WTC11 (cell line): ENCODE data around the gene IFT25. TPM values are rescaled to one million over a fixed set of nuclear protein-coding genes. Genes with fewer than 3 reads are reported as not detected.

Experiments used
- ATAC-seq: fragments of 200-7000 bp; cut with Tn5 transposase; 2 replicates; pipeline ENCODE4 v1.10.0; 2021; ENCODE audit warnings: mild to moderate bottlenecking, moderate library complexity
- CTCF ChIA-PET: fragments of 300-600 bp; sonication (Branson Sonifier 250); formaldehyde crosslinking; loops from one replicate; lab custom pipeline; 2021; ENCODE audit warnings: antibody characterized with exemption; lab: Charles Lee
- POLR2A ChIA-PET: fragments of 350-600 bp; sonication (Branson Sonifier 250); formaldehyde crosslinking; loops from one replicate; lab custom pipeline; 2021; ENCODE audit warnings: antibody characterized with exemption; lab: Charles Lee
- DNase-seq: peaks from one replicate; pipeline ENCODE4 v3.0.0; 2021; ENCODE audit warnings: low spot score
- H3K27ac Mint-ChIP-seq: 2 replicates; pipeline ENCODE4 v1.8.0; 2021; ENCODE audit warnings: mixed read lengths
- H3K27me3 Mint-ChIP-seq: 2 replicates; pipeline ENCODE4 v1.8.0; 2021; ENCODE audit warnings: low read depth, mild to moderate bottlenecking, moderate library complexity, mixed read lengths
- H3K36me3 Mint-ChIP-seq: 2 replicates; pipeline ENCODE4 v1.8.0; 2021; ENCODE audit warnings: mixed read lengths
- H3K4me1 Mint-ChIP-seq: 2 replicates; pipeline ENCODE4 v1.8.0; 2022; ENCODE audit warnings: mixed read lengths
- H3K4me3 Mint-ChIP-seq: 2 replicates; pipeline ENCODE4 v1.8.0; 2021; ENCODE audit warnings: mild to moderate bottlenecking, moderate library complexity, mixed read lengths
- H3K9me3 Mint-ChIP-seq: 2 replicates; pipeline ENCODE4 v1.8.0; 2021; ENCODE audit warnings: mixed read lengths
- CTCF ChIP-seq: fragments of 200-600 bp; IDR thresholded peaks from 2 replicates; pipeline ENCODE4 v1.8.0; 2022; ENCODE audit warnings: antibody characterized with exemption
- ETV6 ChIP-seq: sonication (generic); formaldehyde crosslinking; IDR thresholded peaks from 2 replicates; pipeline ENCODE4 v1.8.1; 2022; ENCODE audit warnings: mild to moderate bottlenecking, missing genetic modification reagents
- FOXJ3 ChIP-seq: sonication (generic); formaldehyde crosslinking; IDR thresholded peaks from 2 replicates; pipeline ENCODE4 v1.9.0; 2021; ENCODE audit warnings: missing genetic modification reagents, mild to moderate bottlenecking, borderline replicate concordance
- IRF2 ChIP-seq: sonication (generic); formaldehyde crosslinking; IDR thresholded peaks from 2 replicates; pipeline ENCODE4 v1.8.0; 2022; ENCODE audit warnings: low read depth, missing genetic modification reagents, borderline replicate concordance
- JAZF1 ChIP-seq: fragments of 250-450 bp; sonication (Bioruptor Pico); IDR thresholded peaks from 2 replicates; pipeline ENCODE4 v1.9.0; 2021; ENCODE audit warnings: moderate library complexity, mild to moderate bottlenecking, inconsistent platforms
- NR1H2 ChIP-seq: sonication (generic); formaldehyde crosslinking; IDR thresholded peaks from 2 replicates; pipeline ENCODE4 v1.9.0; 2021; ENCODE audit warnings: mild to moderate bottlenecking, moderate library complexity, missing genetic modification reagents
- NR2C2 ChIP-seq: sonication (generic); formaldehyde crosslinking; IDR thresholded peaks from 2 replicates; pipeline ENCODE4 v1.8.0; 2022; ENCODE audit warnings: mild to moderate bottlenecking, missing genetic modification reagents
- OVOL2 ChIP-seq: fragments of 250-450 bp; sonication (Bioruptor Pico); IDR thresholded peaks from 2 replicates; pipeline ENCODE4 v1.9.0; 2021; ENCODE audit warnings: mild to moderate bottlenecking, borderline replicate concordance
- SOX15 ChIP-seq: fragments of 250-450 bp; sonication (Bioruptor Pico); IDR thresholded peaks from 2 replicates; pipeline ENCODE4 v1.9.0; 2021; ENCODE audit warnings: mild to moderate bottlenecking
- TEAD1 ChIP-seq: sonication (generic); formaldehyde crosslinking; IDR thresholded peaks from 2 replicates; pipeline ENCODE4 v1.8.0; 2022; ENCODE audit warnings: mild to moderate bottlenecking, missing genetic modification reagents
- ZNF219 ChIP-seq: sonication (generic); formaldehyde crosslinking; IDR thresholded peaks from 2 replicates; pipeline ENCODE4 v1.8.0; 2023; ENCODE audit warnings: missing genetic modification reagents, mild to moderate bottlenecking, borderline replicate concordance
- total RNA-seq: library from RNA; stranded (reverse); gene quantifications from 3 replicates; pipeline ENCODE4 v1.2.3, GENCODE V29; 2021
- TF ChIP-seq, protein P1 (sequence below): sonication (generic); formaldehyde crosslinking; IDR thresholded peaks from 2 replicates; pipeline ENCODE4 v1.8.0; 2023; ENCODE audit warnings: mild to moderate bottlenecking, missing genetic modification reagents
- TF ChIP-seq, protein P2 (sequence below): sonication (generic); formaldehyde crosslinking; conservative IDR thresholded peaks from 2 replicates; pipeline ENCODE4 v1.8.1; 2022; ENCODE audit warnings: mild to moderate bottlenecking, missing genetic modification reagents
- TF ChIP-seq, protein P3 (sequence below): fragments of 250-450 bp; sonication (Bioruptor Pico); IDR thresholded peaks from 2 replicates; pipeline ENCODE4 v1.9.0; 2021; ENCODE audit warnings: mild to moderate bottlenecking
- TF ChIP-seq, protein P4 (sequence below): sonication (generic); formaldehyde crosslinking; IDR thresholded peaks from 2 replicates; pipeline ENCODE4 v1.8.0; 2023; ENCODE audit warnings: missing genetic modification reagents
- TF ChIP-seq, protein P5 (sequence below): fragments of 250-450 bp; sonication (Bioruptor Pico); IDR thresholded peaks from 2 replicates; pipeline ENCODE4 v1.9.0; 2021; ENCODE audit warnings: moderate library complexity, mild to moderate bottlenecking, inconsistent platforms, borderline replicate concordance
- TF ChIP-seq, protein P6 (sequence below): sonication (generic); formaldehyde crosslinking; IDR thresholded peaks from 2 replicates; pipeline ENCODE4 v1.8.1; 2022; ENCODE audit warnings: missing genetic modification reagents, borderline replicate concordance
- TF ChIP-seq, protein P7 (sequence below): sonication (generic); formaldehyde crosslinking; conservative IDR thresholded peaks from 2 replicates; pipeline ENCODE4 v1.8.1; 2023; ENCODE audit warnings: mild to moderate bottlenecking, low read depth, missing genetic modification reagents, moderate library complexity
- TF ChIP-seq, protein P8 (sequence below): sonication (generic); formaldehyde crosslinking; IDR thresholded peaks from 2 replicates; pipeline ENCODE4 v1.8.1; 2022; ENCODE audit warnings: low read depth, missing genetic modification reagents, borderline replicate concordance

The IFT25 gene
- total RNA-seq, 1 experiment from 2014 or later: 22.6 TPM

DNA sequence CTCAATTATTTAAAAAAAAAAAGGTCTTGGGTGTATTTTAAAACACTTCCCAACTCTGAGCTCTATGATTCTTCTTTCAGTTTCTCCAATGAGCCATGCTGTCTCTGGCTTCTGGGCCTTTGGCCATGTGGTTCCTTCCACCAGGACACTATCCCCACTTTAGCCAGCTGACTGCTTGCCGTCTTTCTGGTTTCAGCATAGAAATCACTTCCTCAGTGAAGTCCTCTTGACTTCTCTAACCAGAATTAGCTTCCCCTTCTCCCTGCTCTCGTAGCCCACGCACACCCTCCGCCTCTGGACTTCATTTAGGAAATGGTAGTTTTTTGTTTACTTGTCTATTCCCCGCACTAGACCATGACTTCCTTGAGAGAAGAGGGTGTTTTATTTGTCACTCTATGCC lies 52.6 kb downstream of the IFT25 start (continued):
- TF ChIP-seq, protein P1, sequence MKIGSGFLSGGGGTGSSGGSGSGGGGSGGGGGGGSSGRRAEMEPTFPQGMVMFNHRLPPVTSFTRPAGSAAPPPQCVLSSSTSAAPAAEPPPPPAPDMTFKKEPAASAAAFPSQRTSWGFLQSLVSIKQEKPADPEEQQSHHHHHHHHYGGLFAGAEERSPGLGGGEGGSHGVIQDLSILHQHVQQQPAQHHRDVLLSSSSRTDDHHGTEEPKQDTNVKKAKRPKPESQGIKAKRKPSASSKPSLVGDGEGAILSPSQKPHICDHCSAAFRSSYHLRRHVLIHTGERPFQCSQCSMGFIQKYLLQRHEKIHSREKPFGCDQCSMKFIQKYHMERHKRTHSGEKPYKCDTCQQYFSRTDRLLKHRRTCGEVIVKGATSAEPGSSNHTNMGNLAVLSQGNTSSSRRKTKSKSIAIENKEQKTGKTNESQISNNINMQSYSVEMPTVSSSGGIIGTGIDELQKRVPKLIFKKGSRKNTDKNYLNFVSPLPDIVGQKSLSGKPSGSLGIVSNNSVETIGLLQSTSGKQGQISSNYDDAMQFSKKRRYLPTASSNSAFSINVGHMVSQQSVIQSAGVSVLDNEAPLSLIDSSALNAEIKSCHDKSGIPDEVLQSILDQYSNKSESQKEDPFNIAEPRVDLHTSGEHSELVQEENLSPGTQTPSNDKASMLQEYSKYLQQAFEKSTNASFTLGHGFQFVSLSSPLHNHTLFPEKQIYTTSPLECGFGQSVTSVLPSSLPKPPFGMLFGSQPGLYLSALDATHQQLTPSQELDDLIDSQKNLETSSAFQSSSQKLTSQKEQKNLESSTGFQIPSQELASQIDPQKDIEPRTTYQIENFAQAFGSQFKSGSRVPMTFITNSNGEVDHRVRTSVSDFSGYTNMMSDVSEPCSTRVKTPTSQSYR (CRISPR knock-in tag): no peak
- TF ChIP-seq, protein P2, sequence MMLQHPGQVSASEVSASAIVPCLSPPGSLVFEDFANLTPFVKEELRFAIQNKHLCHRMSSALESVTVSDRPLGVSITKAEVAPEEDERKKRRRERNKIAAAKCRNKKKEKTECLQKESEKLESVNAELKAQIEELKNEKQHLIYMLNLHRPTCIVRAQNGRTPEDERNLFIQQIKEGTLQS (CRISPR knock-in tag): no peak
- no peak for TF ChIP-seq IRF2 (CRISPR knock-in tag)
- TF ChIP-seq JAZF1 (CRISPR knock-in tag): no peak
- TF ChIP-seq TEAD1: no peak
- TF ChIP-seq NR2C2 (CRISPR knock-in tag): no peak
- TF ChIP-seq, protein P3, sequence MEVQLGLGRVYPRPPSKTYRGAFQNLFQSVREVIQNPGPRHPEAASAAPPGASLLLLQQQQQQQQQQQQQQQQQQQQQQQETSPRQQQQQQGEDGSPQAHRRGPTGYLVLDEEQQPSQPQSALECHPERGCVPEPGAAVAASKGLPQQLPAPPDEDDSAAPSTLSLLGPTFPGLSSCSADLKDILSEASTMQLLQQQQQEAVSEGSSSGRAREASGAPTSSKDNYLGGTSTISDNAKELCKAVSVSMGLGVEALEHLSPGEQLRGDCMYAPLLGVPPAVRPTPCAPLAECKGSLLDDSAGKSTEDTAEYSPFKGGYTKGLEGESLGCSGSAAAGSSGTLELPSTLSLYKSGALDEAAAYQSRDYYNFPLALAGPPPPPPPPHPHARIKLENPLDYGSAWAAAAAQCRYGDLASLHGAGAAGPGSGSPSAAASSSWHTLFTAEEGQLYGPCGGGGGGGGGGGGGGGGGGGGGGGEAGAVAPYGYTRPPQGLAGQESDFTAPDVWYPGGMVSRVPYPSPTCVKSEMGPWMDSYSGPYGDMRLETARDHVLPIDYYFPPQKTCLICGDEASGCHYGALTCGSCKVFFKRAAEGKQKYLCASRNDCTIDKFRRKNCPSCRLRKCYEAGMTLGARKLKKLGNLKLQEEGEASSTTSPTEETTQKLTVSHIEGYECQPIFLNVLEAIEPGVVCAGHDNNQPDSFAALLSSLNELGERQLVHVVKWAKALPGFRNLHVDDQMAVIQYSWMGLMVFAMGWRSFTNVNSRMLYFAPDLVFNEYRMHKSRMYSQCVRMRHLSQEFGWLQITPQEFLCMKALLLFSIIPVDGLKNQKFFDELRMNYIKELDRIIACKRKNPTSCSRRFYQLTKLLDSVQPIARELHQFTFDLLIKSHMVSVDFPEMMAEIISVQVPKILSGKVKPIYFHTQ (CRISPR knock-in tag): no peak
- TF ChIP-seq ETV6 (CRISPR knock-in tag): no peak
- TF ChIP-seq, protein P4, sequence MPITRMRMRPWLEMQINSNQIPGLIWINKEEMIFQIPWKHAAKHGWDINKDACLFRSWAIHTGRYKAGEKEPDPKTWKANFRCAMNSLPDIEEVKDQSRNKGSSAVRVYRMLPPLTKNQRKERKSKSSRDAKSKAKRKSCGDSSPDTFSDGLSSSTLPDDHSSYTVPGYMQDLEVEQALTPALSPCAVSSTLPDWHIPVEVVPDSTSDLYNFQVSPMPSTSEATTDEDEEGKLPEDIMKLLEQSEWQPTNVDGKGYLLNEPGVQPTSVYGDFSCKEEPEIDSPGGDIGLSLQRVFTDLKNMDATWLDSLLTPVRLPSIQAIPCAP (CRISPR knock-in tag): no peak
- TF ChIP-seq, protein P5, sequence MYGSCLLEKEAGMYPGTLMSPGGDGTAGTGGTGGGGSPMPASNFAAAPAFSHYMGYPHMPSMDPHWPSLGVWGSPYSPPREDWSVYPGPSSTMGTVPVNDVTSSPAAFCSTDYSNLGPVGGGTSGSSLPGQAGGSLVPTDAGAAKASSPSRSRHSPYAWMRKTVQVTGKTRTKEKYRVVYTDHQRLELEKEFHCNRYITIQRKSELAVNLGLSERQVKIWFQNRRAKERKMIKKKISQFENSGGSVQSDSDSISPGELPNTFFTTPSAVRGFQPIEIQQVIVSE (CRISPR knock-in tag): no peak
- no peak for TF ChIP-seq CTCF
- TF ChIP-seq, protein P6, sequence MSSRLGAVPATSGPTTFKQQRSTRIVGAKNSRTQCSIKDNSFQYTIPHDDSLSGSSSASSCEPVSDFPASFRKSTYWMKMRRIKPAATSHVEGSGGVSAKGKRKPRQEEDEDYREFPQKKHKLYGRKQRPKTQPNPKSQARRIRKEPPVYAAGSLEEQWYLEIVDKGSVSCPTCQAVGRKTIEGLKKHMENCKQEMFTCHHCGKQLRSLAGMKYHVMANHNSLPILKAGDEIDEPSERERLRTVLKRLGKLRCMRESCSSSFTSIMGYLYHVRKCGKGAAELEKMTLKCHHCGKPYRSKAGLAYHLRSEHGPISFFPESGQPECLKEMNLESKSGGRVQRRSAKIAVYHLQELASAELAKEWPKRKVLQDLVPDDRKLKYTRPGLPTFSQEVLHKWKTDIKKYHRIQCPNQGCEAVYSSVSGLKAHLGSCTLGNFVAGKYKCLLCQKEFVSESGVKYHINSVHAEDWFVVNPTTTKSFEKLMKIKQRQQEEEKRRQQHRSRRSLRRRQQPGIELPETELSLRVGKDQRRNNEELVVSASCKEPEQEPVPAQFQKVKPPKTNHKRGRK (CRISPR knock-in tag): no peak
- no peak for TF ChIP-seq SOX15
- no peak for TF ChIP-seq ZNF219 (CRISPR knock-in tag)
- no peak for TF ChIP-seq NR1H2 (CRISPR knock-in tag)

DNA sequence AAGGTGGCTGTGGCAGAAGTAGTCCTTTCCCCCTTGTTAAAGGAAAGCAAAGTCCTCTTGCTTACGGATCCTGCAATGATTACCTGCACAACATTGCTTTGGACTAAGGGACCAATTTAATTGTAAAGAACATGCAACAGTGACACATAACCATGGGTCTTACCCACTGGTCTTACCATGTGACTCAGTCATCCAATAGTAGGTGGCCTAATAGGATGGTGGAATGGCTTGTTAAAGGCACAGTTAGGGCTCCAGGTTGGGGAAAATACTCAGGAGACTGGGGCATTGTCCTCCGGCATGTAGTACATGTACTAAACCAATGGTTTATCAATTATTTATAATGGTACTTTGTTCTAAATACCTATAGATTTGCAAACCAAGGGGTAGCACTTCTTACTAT lies 53.8 kb downstream of the IFT25 start:
- peaks cover 10% of the 10 kb centered on the region for H3K4me1 Mint-ChIP-seq
- H3K9me3 Mint-ChIP-seq: no peaks in the 10 kb centered on the region
- no peak for ATAC-seq
- POLR2A ChIA-PET: no interaction called here
- no peak overlapping the region for H3K27ac Mint-ChIP-seq
- no peak overlapping the region for H3K4me3 Mint-ChIP-seq
- peaks cover 19% of the 10 kb centered on the region for H3K27me3 Mint-ChIP-seq
- peaks cover 6% of the 10 kb centered on the region; the same call in 1 of the 2 replicates for H3K36me3 Mint-ChIP-seq
- no peak for DNase-seq
- CTCF ChIA-PET: no interaction called here
- TF ChIP-seq, protein P7, sequence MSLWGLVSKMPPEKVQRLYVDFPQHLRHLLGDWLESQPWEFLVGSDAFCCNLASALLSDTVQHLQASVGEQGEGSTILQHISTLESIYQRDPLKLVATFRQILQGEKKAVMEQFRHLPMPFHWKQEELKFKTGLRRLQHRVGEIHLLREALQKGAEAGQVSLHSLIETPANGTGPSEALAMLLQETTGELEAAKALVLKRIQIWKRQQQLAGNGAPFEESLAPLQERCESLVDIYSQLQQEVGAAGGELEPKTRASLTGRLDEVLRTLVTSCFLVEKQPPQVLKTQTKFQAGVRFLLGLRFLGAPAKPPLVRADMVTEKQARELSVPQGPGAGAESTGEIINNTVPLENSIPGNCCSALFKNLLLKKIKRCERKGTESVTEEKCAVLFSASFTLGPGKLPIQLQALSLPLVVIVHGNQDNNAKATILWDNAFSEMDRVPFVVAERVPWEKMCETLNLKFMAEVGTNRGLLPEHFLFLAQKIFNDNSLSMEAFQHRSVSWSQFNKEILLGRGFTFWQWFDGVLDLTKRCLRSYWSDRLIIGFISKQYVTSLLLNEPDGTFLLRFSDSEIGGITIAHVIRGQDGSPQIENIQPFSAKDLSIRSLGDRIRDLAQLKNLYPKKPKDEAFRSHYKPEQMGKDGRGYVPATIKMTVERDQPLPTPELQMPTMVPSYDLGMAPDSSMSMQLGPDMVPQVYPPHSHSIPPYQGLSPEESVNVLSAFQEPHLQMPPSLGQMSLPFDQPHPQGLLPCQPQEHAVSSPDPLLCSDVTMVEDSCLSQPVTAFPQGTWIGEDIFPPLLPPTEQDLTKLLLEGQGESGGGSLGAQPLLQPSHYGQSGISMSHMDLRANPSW (CRISPR knock-in tag): no peak
- TF ChIP-seq OVOL2 (CRISPR knock-in tag) (no peak), FOXJ3 (no peak)
- TF ChIP-seq, protein P6 (CRISPR knock-in tag): no peak
- TF ChIP-seq, protein P8, sequence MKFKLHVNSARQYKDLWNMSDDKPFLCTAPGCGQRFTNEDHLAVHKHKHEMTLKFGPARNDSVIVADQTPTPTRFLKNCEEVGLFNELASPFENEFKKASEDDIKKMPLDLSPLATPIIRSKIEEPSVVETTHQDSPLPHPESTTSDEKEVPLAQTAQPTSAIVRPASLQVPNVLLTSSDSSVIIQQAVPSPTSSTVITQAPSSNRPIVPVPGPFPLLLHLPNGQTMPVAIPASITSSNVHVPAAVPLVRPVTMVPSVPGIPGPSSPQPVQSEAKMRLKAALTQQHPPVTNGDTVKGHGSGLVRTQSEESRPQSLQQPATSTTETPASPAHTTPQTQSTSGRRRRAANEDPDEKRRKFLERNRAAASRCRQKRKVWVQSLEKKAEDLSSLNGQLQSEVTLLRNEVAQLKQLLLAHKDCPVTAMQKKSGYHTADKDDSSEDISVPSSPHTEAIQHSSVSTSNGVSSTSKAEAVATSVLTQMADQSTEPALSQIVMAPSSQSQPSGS (CRISPR knock-in tag): no peak
